ENCODE data around the gene NELL1.
"Not testable (repeated sequence)": the region's sequence is repeated elsewhere in the genome, so short reads cannot be mapped to it uniquely, and the experiment has no call there.

DNA sequence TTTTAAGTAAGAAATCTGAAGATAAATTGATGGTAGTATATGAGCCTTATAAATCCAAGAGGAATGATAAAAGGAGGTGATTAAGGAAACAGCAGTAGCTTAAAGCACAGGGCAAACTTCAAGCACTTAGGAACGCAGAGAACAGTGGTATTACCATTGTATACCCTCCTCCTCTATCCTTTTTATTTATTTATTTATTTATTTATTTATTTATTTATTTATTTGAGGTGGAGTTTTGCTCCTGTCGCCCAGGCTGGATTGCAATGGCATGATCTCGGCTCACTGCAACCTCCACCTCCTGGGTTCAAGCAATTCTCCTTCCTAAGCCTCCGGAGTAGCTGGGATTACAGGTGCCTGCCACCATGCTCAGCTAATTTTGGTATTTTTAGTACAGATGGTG lies 472.2 kb downstream of the NELL1 start:
- TF ChIP-seq, protein P1, sequence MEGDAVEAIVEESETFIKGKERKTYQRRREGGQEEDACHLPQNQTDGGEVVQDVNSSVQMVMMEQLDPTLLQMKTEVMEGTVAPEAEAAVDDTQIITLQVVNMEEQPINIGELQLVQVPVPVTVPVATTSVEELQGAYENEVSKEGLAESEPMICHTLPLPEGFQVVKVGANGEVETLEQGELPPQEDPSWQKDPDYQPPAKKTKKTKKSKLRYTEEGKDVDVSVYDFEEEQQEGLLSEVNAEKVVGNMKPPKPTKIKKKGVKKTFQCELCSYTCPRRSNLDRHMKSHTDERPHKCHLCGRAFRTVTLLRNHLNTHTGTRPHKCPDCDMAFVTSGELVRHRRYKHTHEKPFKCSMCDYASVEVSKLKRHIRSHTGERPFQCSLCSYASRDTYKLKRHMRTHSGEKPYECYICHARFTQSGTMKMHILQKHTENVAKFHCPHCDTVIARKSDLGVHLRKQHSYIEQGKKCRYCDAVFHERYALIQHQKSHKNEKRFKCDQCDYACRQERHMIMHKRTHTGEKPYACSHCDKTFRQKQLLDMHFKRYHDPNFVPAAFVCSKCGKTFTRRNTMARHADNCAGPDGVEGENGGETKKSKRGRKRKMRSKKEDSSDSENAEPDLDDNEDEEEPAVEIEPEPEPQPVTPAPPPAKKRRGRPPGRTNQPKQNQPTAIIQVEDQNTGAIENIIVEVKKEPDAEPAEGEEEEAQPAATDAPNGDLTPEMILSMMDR (IDR thresholded peaks at IDR 0.05) = not testable (repeated sequence)
- TF ChIP-seq POLR2A, POLR2AphosphoS5 (IDR thresholded peaks at IDR 0.05): not testable (repeated sequence)

Data from transverse colon (tissue), 4 donors.